ENCODE data around the gene ASCL2. TPM values are rescaled to one million over a fixed set of nuclear protein-coding genes. Genes with fewer than 3 reads are reported as not detected.
A peak's percentile ranks its signal among the peaks of the same experiment; 100 is the strongest.

ASCL2 gene
- total RNA-seq, 1 experiment from 2014 or later, result 0.35 TPM

- DNase-seq, result peak; percentile 50
- Histone ChIP-seq H3K9ac (ENCODE audit: extremely low read depth, insufficient read length, low read length) (no peak overlapping the region), H3K9me3 (ENCODE audit: control insufficient read depth, low read depth, low read length) (no peaks in the 10 kb centered on the region), H2BK15ac (ENCODE audit: low read depth, low read length) (no peak overlapping the region), H3K79me2 (ENCODE audit: insufficient read depth, low read length) (no peaks in the 10 kb centered on the region), H3K18ac (ENCODE audit: insufficient read length, low read depth, low read length) (no peak overlapping the region), H2AK5ac (ENCODE audit: insufficient read length, low read length) (no peak overlapping the region), H2BK5ac (ENCODE audit: insufficient read length, low read length) (no peak overlapping the region), H4K20me1 (ENCODE audit: control insufficient read depth, insufficient read depth, insufficient read length) (no peaks in the 10 kb centered on the region), H3K23ac (ENCODE audit: insufficient read length, low read depth, low read length) (no peak overlapping the region), H3K14ac (ENCODE audit: insufficient read depth, low read length) (no peak overlapping the region), H2BK120ac (ENCODE audit: low read depth, low read length, poor library complexity, severe bottlenecking) (no peak overlapping the region), H3K27me3 (ENCODE audit: insufficient read depth, low read length) (no peaks in the 10 kb centered on the region; the same call in 1 of the 2 replicates), H4K8ac (replicated peaks; ENCODE audit: insufficient read length, low read depth, low read length) (no peak overlapping the region), H3K56ac (ENCODE audit: insufficient read length, low read depth, low read length) (no peak overlapping the region), H2BK20ac (ENCODE audit: low read depth, low read length, poor library complexity, severe bottlenecking) (no peak overlapping the region), H3K27ac (ENCODE audit: insufficient read length, low read depth, low read length) (no peak overlapping the region), H3K4me2 (ENCODE audit: insufficient read depth, insufficient read length, low read length) (no peak overlapping the region), H3K23me2 (ENCODE audit: insufficient read length, low read depth, low read length, poor library complexity, severe bottlenecking) (no peaks in the 10 kb centered on the region), H3K4ac (ENCODE audit: low read depth, low read length) (no peak overlapping the region), H3T11ph (ENCODE audit: low read length) (no peak overlapping the region), H4K5ac (ENCODE audit: insufficient read length, low read depth, low read length) (no peak overlapping the region), H4K91ac (ENCODE audit: insufficient read length, low read depth, low read length) (no peak overlapping the region), H2AFZ (ENCODE audit: low read length) (no peak overlapping the region), H3K79me1 (ENCODE audit: insufficient read depth, low read depth, low read length, poor library complexity, severe bottlenecking) (no peaks in the 10 kb centered on the region), H2BK12ac (ENCODE audit: insufficient read length, low read depth, low read length) (no peak overlapping the region), H3K4me1 (ENCODE audit: insufficient read depth, low read length) (no peaks in the 10 kb centered on the region)
- Mint-ChIP-seq H3K4me3 (no peak overlapping the region), H3K27ac (no peak overlapping the region), H3K27me3 (ENCODE audit: low read depth) (peaks cover 76% of the 10 kb centered on the region), H3K36me3 (ENCODE audit: insufficient read depth in 1 of 3, low read depth in 3 of 3) (no peaks in the 10 kb centered on the region; a peak in 1 of 7 replicates), H3K4me1 (peaks cover 9 to 10% of the 10 kb centered on the region in 2 experiments), H3K9me3 (peaks cover 6 to 7% of the 10 kb centered on the region in 2 experiments; a peak in 3 of 5 replicates)
- TF ChIP-seq, protein P1, sequence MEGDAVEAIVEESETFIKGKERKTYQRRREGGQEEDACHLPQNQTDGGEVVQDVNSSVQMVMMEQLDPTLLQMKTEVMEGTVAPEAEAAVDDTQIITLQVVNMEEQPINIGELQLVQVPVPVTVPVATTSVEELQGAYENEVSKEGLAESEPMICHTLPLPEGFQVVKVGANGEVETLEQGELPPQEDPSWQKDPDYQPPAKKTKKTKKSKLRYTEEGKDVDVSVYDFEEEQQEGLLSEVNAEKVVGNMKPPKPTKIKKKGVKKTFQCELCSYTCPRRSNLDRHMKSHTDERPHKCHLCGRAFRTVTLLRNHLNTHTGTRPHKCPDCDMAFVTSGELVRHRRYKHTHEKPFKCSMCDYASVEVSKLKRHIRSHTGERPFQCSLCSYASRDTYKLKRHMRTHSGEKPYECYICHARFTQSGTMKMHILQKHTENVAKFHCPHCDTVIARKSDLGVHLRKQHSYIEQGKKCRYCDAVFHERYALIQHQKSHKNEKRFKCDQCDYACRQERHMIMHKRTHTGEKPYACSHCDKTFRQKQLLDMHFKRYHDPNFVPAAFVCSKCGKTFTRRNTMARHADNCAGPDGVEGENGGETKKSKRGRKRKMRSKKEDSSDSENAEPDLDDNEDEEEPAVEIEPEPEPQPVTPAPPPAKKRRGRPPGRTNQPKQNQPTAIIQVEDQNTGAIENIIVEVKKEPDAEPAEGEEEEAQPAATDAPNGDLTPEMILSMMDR (conservative IDR thresholded peaks at IDR 0.05), result no peak
- WGBS (ENCODE audit: extremely low coverage, insufficient read length, low lambda C conversion rate), result no CpG with 5 or more reads among the region's 10 CpGs
These were observed 35.4 kb downstream of the ASCL2 start for GRCh38 chr11:2234963-2235362.

Measured in H9 (cell line).